Osteoblast (primary cell): ENCODE results near the gene ANTXR2. TPM values are rescaled to one million over a fixed set of nuclear protein-coding genes. Genes with fewer than 3 reads are reported as not detected.

Source experiments
- DNase-seq: peaks from one replicate; pipeline ENCODE4 v3.0.0; 2011; ENCODE audit warnings: low spot score, mixed read lengths; ENCODE audit not compliant: insufficient read length; ENCODE audit errors: missing footprints
- H2AFZ ChIP-seq: 2 replicates; pipeline ENCODE4 v1.6.0; 2011; ENCODE audit warnings: mild to moderate bottlenecking, low read length
- H3K27ac ChIP-seq: 2 replicates; pipeline ENCODE4 v1.5.1; 2011; ENCODE audit warnings: mild to moderate bottlenecking, low read depth, low read length, moderate library complexity
- H3K27me3 ChIP-seq: 2 replicates; pipeline ENCODE4 v1.6.0; 2012; ENCODE audit warnings: mild to moderate bottlenecking, control low read depth, inconsistent platforms, low read length, moderate library complexity; ENCODE audit not compliant: insufficient read depth
- H3K36me3 ChIP-seq: 2 replicates; pipeline ENCODE4 v1.5.1; 2011; ENCODE audit warnings: mild to moderate bottlenecking, low read length, control low read depth, moderate library complexity; ENCODE audit not compliant: insufficient read depth
- H3K4me1 ChIP-seq: 2 replicates; pipeline ENCODE4 v1.5.1; 2011; ENCODE audit warnings: mild to moderate bottlenecking, low read length, control low read depth, moderate library complexity; ENCODE audit not compliant: insufficient read depth
- H3K4me2 ChIP-seq: 2 replicates; pipeline ENCODE4 v1.6.0; 2011; ENCODE audit warnings: mild to moderate bottlenecking, low read length; ENCODE audit not compliant: insufficient read depth
- H3K4me3 ChIP-seq: fragments of 200-600 bp; sonication (generic); 3 replicates; pipeline ENCODE4 v1.5.1; 2012; ENCODE audit warnings: mild to moderate bottlenecking, low read length, inconsistent platforms; ENCODE audit not compliant: insufficient read depth
- H3K79me2 ChIP-seq: 2 replicates; pipeline ENCODE4 v1.6.0; 2012; ENCODE audit warnings: mild to moderate bottlenecking, low read length, control low read depth, inconsistent platforms; ENCODE audit not compliant: insufficient read depth
- H3K9me3 ChIP-seq: 2 replicates; pipeline ENCODE4 v1.5.1; 2011; ENCODE audit warnings: low read depth, low read length, control low read depth
- H4K20me1 ChIP-seq: 2 replicates; pipeline ENCODE4 v1.6.0; 2012; ENCODE audit warnings: mild to moderate bottlenecking, low read length, control low read depth; ENCODE audit not compliant: insufficient read depth
- total RNA-seq: library from RNA; depleted of rRNA; stranded (reverse); fragments of >200 nt; gene quantifications from 2 replicates; pipeline ENCODE4 v1.2.3, GENCODE V29; 2012
- TF ChIP-seq, protein P1 (sequence below): IDR thresholded peaks from 2 replicates; pipeline ENCODE4 v1.5.1; 2011; ENCODE audit warnings: mild to moderate bottlenecking, low read depth, low read length, moderate library complexity; ENCODE audit errors: extremely low read depth

ANTXR2 gene
- total RNA-seq, 1 donor = 97.4 TPM

DNA sequence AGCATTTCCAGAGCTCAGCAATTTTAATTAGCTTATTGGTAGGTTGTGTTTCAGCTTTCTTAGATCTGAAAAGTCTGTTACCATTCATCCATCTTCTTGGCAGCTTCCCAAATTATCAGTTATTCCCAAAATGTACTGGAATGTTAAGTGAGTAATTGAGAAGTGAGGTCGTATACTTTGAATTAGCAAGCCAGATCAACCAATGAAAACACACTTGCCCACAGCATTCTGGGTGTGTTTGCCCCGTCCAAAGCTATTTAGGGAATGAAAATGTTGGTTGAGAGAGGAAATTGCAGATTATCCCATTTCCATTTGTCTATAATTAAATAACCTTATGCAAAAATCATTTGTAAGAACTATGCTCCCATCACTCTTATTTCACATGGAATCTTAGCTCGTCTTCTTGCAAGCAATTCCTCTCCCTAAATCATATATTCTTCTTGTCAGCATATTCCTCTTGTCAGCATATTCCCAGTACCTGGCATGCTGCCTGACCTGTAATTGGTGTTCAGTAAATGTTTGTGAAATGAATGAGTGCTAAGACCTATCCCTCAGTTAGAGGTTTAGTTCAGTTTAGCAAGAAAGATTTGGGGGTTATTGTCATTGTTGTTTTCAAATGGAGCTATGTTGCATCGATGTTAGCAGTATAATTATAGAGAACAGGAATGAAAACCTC is 23.3 kb upstream of the ANTXR2 start:
- no peak overlapping the region for H3K4me3 ChIP-seq
- H3K4me2 ChIP-seq = no peak overlapping the region
- H2AFZ ChIP-seq = no peak overlapping the region
- no peaks in the 10 kb centered on the region for H3K36me3 ChIP-seq
- no peaks in the 10 kb centered on the region for H4K20me1 ChIP-seq
- H3K27ac ChIP-seq = no peak overlapping the region
- H3K4me1 ChIP-seq = peaks cover 6% of the 10 kb centered on the region
- no peaks in the 10 kb centered on the region for H3K9me3 ChIP-seq
- DNase-seq = no peak
- H3K79me2 ChIP-seq = no peaks in the 10 kb centered on the region
- H3K27me3 ChIP-seq = no peaks in the 10 kb centered on the region
- TF ChIP-seq, protein P1, sequence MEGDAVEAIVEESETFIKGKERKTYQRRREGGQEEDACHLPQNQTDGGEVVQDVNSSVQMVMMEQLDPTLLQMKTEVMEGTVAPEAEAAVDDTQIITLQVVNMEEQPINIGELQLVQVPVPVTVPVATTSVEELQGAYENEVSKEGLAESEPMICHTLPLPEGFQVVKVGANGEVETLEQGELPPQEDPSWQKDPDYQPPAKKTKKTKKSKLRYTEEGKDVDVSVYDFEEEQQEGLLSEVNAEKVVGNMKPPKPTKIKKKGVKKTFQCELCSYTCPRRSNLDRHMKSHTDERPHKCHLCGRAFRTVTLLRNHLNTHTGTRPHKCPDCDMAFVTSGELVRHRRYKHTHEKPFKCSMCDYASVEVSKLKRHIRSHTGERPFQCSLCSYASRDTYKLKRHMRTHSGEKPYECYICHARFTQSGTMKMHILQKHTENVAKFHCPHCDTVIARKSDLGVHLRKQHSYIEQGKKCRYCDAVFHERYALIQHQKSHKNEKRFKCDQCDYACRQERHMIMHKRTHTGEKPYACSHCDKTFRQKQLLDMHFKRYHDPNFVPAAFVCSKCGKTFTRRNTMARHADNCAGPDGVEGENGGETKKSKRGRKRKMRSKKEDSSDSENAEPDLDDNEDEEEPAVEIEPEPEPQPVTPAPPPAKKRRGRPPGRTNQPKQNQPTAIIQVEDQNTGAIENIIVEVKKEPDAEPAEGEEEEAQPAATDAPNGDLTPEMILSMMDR = no peak

DNA sequence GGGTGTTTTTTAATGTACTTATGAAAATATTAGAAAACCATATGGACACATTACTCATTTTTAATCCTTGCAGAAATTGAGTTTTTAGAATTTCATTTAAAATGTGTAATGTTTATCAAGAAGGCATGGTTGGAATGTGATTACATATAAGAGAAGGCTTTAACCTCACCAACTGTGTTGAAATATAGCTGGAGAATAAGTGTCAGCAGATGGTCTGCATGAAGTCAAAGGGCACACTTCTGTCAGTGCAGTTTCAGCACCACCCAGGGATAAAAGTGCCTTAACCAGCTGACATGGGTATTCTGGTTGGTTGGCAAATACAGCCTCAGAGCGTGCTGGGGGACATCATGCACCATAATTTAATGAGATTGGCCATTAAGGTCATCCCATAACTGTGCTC is 21.2 kb upstream of the ANTXR2 start:
- Histone ChIP-seq H3K4me1 (peaks cover 6% of the 10 kb centered on the region), H3K4me3 (no peak overlapping the region), H3K4me2 (no peak overlapping the region), H3K79me2 (no peaks in the 10 kb centered on the region), H4K20me1 (no peaks in the 10 kb centered on the region), H3K27ac (no peak overlapping the region), H3K27me3 (no peaks in the 10 kb centered on the region), H3K36me3 (no peaks in the 10 kb centered on the region), H3K9me3 (no peaks in the 10 kb centered on the region), H2AFZ (no peak overlapping the region)
- no peak for DNase-seq
- TF ChIP-seq, protein P1 = no peak

GRCh38 chr4:80093563-80093962 is 20.5 kb upstream of the ANTXR2 start:
- DNase-seq = no peak
- Histone ChIP-seq H3K27me3 (no peaks in the 10 kb centered on the region), H3K27ac (no peak overlapping the region), H2AFZ (no peak overlapping the region), H3K4me2 (no peak overlapping the region), H3K36me3 (no peaks in the 10 kb centered on the region), H3K9me3 (no peaks in the 10 kb centered on the region), H3K4me1 (peaks cover 6% of the 10 kb centered on the region), H3K79me2 (no peaks in the 10 kb centered on the region), H3K4me3 (no peak overlapping the region), H4K20me1 (no peaks in the 10 kb centered on the region)
- TF ChIP-seq, protein P1 = no peak

DNA sequence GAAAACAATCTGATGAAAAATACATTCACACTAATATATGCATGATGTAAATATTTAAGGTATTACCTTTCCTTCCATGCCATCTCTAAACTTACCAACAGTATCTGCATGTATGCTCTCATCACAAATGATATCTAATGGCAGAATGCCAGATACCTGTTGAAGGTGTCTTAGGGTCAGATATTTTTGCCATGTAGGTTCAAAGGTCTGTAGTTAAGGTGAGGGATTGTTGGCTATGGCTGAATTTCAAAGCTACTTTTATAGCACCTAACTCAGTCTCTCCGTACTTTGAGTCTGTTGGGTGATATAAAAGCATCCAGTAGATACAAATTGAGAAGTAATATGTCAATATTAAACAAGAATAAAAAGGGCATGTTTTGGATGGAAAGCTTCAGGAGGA is 19.8 kb upstream of the ANTXR2 start:
- H3K4me3 ChIP-seq = no peak overlapping the region
- TF ChIP-seq, protein P1 = no peak
- no peak overlapping the region for H3K27ac ChIP-seq
- H2AFZ ChIP-seq = no peak overlapping the region
- H3K27me3 ChIP-seq = no peaks in the 10 kb centered on the region
- H4K20me1 ChIP-seq = no peaks in the 10 kb centered on the region
- H3K36me3 ChIP-seq = no peaks in the 10 kb centered on the region
- no peak for DNase-seq
- H3K79me2 ChIP-seq = no peaks in the 10 kb centered on the region
- H3K4me1 ChIP-seq = peaks cover 6% of the 10 kb centered on the region
- H3K4me2 ChIP-seq = no peak overlapping the region
- no peaks in the 10 kb centered on the region for H3K9me3 ChIP-seq
